Loucy (cell line): ENCODE data around the gene HOXB9.

Experiments used
- CTCF ChIP-seq: fragments of 200-600 bp; sonication (generic); conservative IDR thresholded peaks from 2 replicates; pipeline ENCODE4 v1.5.1; 2014; ENCODE audit warnings: mild to moderate bottlenecking, antibody characterized with exemption, low read length
- EZH2phosphoT487 ChIP-seq: fragments of 200-600 bp; IDR thresholded peaks from 2 replicates; pipeline ENCODE4 v1.6.1; 2018; ENCODE audit warnings: antibody characterized with exemption, mild to moderate bottlenecking, moderate library complexity, borderline replicate concordance

- TF ChIP-seq CTCF, result no peak
- no peak for TF ChIP-seq EZH2phosphoT487
These were observed 5.0 kb upstream of the HOXB9 start for GRCh38 chr17:48630925-48631692.
